Testis (tissue), 3 donors: ENCODE data around the gene FAM81A. TPM values are rescaled to one million over a fixed set of nuclear protein-coding genes. Genes with fewer than 3 reads are reported as not detected.
"Not testable (repeated sequence)": the region's sequence is repeated elsewhere in the genome, so short reads cannot be mapped to it uniquely, and the experiment has no call there.

Experiments used
- DNase-seq: peaks from one replicate; pipeline ENCODE4 v3.0.0-alpha.2; 2019
- H3K27ac ChIP-seq, 2 donors: fragments of 200-600 bp; sonication (generic); one replicate each; pipeline ENCODE4 v1.5.1; 2019
- H3K27me3 ChIP-seq: fragments of 200-600 bp; sonication (generic); one replicate; pipeline ENCODE4 v1.5.1; 2019
- H3K36me3 ChIP-seq: fragments of 200-600 bp; sonication (generic); one replicate; pipeline ENCODE4 v1.5.1; 2017; ENCODE audit warnings: low read depth; ENCODE audit errors: missing control alignments
- H3K4me1 ChIP-seq: fragments of 200-600 bp; sonication (generic); one replicate; pipeline ENCODE4 v1.5.1; 2019
- H3K4me3 ChIP-seq, 2 donors: fragments of 200-600 bp; sonication (generic); one replicate each; pipeline ENCODE4 v1.5.1; 2017 to 2019
- H3K9me3 ChIP-seq: fragments of 200-600 bp; sonication (generic); one replicate; pipeline ENCODE4 v1.5.1; 2017
- POLR2A ChIP-seq: fragments of 450-650 bp; IDR thresholded peaks from one replicate; pipeline ENCODE4 v1.6.1; 2017; ENCODE audit warnings: antibody characterized with exemption, mild to moderate bottlenecking, moderate library complexity
- WGBS, 2 donors: methylation state at CpG; one replicate each; pipeline ENCODE4 v1.1.5; 2018; 5-methylcytosine and 5-hydroxymethylcytosine counted together
- intact Hi-C: fragments of 100-400 bp; cut with DNase I; formaldehyde crosslinking; loops from one replicate; pipeline ENCODE4 v1.15.1; 2023; ENCODE audit warnings: low total_unique reads
- polyA plus RNA-seq: library from polyadenylated mRNA; stranded (reverse); fragments of 350-450 nt; fragmentation: Illumina TruSeq; extraction: RNeasy Lipid Tissue Mini Kit (QIAGEN cat#74804); gene quantifications from one replicate; pipeline ENCODE4 v1.2.3, GENCODE V29; 2014; ENCODE audit warnings: low read depth, low replicate concordance; ENCODE audit not compliant: insufficient read depth
- total RNA-seq, 2 donors: library from RNA; depleted of rRNA; stranded (reverse); fragments of >200 nt; gene quantifications; one replicate each; pipeline ENCODE4 v1.2.3, GENCODE V29; 2016
- TF ChIP-seq, protein P1 (sequence below), 3 experiments: fragments of 450-650 bp in 2 of 3; fragments of 200-600 bp in 1 of 3; sonication (generic) in 1 of 3; IDR thresholded peaks; one replicate each; pipeline ENCODE4 v1.5.1; 2016 to 2019; ENCODE audit warnings: antibody characterized with exemption in 3 of 3, mild to moderate bottlenecking in 2 of 3, moderate library complexity in 1 of 3

Gene FAM81A
- total and polyA plus RNA-seq, 3 donors from 2014 or later, result 4.4 to 5.6 (median 5.1) TPM

DNA sequence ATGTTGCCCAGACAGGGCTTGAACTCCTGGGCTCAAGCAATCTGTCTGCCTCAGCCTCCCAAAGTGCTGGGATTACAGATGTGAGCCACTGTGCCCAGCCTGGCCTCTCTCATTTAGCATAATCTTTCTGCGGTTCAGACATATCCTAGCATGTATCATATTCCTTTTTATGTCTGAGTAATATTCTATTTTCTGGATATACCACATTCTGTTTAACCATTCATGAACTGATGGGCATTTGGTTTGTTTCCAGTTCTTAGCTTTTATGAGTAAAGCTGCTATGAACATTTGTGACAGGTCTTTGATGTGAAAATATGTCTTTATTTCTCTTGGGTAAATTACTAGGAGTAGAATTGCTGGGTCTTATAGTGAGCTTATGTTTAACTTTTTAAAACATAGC, 23.5 kb downstream of the FAM81A start:
- Histone ChIP-seq H3K9me3 (no peaks in the 10 kb centered on the region), H3K27ac (no peak overlapping the region), H3K4me3 (no peak overlapping the region), H3K36me3 (no peaks in the 10 kb centered on the region), H3K27me3 (no peaks in the 10 kb centered on the region), H3K4me1 (no peaks in the 10 kb centered on the region)
- TF ChIP-seq, protein P1, sequence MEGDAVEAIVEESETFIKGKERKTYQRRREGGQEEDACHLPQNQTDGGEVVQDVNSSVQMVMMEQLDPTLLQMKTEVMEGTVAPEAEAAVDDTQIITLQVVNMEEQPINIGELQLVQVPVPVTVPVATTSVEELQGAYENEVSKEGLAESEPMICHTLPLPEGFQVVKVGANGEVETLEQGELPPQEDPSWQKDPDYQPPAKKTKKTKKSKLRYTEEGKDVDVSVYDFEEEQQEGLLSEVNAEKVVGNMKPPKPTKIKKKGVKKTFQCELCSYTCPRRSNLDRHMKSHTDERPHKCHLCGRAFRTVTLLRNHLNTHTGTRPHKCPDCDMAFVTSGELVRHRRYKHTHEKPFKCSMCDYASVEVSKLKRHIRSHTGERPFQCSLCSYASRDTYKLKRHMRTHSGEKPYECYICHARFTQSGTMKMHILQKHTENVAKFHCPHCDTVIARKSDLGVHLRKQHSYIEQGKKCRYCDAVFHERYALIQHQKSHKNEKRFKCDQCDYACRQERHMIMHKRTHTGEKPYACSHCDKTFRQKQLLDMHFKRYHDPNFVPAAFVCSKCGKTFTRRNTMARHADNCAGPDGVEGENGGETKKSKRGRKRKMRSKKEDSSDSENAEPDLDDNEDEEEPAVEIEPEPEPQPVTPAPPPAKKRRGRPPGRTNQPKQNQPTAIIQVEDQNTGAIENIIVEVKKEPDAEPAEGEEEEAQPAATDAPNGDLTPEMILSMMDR (IDR thresholded peaks at IDR 0.05), result no peak
- DNase-seq, result no peak
- 96 to 100% methylated on average over 1 of the region's 1 CpG for WGBS, 2 donors
- intact Hi-C loops, result no loop called here

DNA sequence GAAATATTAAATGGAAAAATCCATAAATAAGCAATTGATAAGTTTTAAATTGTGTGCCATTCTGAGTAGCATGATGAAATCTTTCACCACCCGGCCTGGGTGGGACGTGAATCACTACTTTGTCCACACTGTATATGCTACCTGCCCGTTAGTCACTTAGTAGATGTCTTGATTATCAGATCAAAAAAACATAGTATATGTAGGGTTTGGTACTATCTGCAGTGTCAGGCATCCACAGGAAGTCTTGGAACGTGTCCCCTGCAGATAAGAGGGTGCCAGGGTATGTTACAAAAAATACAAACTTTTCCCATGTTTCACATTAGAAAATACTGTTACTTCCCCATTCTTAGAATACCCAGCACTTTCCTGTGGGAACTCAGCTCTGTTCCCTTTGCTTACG, 35.2 kb downstream of the FAM81A start:
- Histone ChIP-seq H3K27me3 (no peaks in the 10 kb centered on the region), H3K4me1 (no peaks in the 10 kb centered on the region), H3K4me3 (no peak overlapping the region), H3K27ac (no peak overlapping the region), H3K36me3 (no peaks in the 10 kb centered on the region), H3K9me3 (no peaks in the 10 kb centered on the region)
- 77 to 82% methylated on average over 5 of the region's 5 CpGs for WGBS, 2 donors
- no peak for DNase-seq
- intact Hi-C loops, result no loop called here
- TF ChIP-seq, protein P1 (IDR thresholded peaks at IDR 0.05), result no peak
- TF ChIP-seq POLR2A, result no peak

DNA sequence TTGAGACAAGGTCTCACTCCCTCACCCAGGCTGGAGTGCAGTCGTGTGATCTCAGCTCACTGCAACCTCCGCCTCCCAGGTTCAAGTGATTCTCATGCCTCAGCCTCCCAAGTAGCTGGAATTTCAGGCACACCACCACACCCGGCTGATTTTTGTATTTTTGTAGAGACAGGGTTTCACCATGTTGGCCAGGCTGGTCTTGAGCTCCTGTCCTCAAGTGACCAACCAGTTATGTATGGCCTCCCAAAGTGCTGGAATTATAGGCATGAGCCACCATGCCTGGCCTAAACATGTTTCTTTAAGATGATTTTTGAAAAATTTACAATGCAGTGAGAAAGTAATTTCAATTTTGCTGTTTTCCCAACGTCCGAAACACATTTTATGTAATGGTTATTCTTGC, 37.2 kb downstream of the FAM81A start:
- WGBS, 2 donors, result 91 to 93% methylated on average over 5 of the region's 5 CpGs
- DNase-seq, H3K9me3 ChIP-seq, H3K27me3 ChIP-seq, intact Hi-C loops, H3K27ac ChIP-seq, H3K4me1 ChIP-seq, H3K4me3 ChIP-seq, H3K36me3 ChIP-seq: not testable (repeated sequence)

DNA sequence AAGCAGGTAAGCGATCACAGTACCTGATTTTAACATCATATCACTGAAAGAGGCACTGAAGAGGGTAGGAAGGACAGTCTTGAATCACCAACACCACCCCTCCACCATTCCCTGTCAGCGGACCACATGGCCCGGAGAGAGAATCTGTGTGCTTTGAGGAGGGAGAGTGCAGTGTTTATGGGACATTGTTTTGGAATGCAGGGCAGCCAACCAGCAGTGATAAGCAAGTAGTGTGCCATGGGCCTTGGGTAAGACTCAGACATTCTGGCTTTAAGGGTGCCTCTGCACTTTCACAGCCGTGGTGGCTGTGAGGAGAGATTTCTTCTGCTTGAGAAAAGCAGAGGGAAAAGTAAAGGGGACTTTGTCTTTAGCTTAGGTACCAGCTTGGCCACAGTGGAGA, 46.4 kb downstream of the FAM81A start:
- Histone ChIP-seq H3K36me3 (no peaks in the 10 kb centered on the region), H3K9me3 (no peaks in the 10 kb centered on the region), H3K4me1 (no peaks in the 10 kb centered on the region), H3K4me3 (no peak overlapping the region), H3K27ac (no peak overlapping the region), H3K27me3 (no peaks in the 10 kb centered on the region)
- intact Hi-C loops, result no loop called here
- no peak for DNase-seq
- WGBS, 2 donors, result 84 to 91% methylated on average over 4 of the region's 4 CpGs
- TF ChIP-seq POLR2A, result no peak
- TF ChIP-seq, protein P1 (IDR thresholded peaks at IDR 0.05), result no peak

DNA sequence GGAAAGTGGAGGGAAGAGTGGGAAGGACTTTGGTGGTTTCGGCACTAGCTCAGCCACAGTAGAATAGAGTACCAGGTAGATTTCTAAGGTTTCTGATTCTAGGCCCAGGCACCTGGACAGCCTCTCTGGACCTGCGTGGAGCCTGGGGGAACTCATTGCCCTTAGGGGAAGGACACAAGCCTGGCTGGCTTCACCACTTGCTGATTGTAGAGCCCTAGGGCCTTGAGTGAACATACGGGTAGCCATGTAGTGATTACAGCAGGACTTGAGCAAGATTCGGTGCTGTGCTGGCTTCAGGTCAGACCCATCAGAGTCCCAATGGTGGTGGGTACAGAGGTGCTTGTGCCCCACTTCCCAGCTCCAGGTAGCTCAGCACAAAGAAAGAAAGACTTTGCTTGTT, 47.0 kb downstream of the FAM81A start:
- H3K36me3 ChIP-seq, result no peaks in the 10 kb centered on the region
- TF ChIP-seq, protein P1 (IDR thresholded peaks at IDR 0.05), result no peak
- TF ChIP-seq POLR2A, result no peak
- DNase-seq, result no peak
- no peaks in the 10 kb centered on the region for H3K4me1 ChIP-seq
- 83 to 87% methylated on average over 4 of the region's 4 CpGs for WGBS, 2 donors
- H3K9me3 ChIP-seq, result no peaks in the 10 kb centered on the region
- H3K27me3 ChIP-seq, result no peaks in the 10 kb centered on the region
- intact Hi-C loops, result no loop called here
- H3K27ac ChIP-seq, result no peak overlapping the region
- H3K4me3 ChIP-seq, result no peak overlapping the region

DNA sequence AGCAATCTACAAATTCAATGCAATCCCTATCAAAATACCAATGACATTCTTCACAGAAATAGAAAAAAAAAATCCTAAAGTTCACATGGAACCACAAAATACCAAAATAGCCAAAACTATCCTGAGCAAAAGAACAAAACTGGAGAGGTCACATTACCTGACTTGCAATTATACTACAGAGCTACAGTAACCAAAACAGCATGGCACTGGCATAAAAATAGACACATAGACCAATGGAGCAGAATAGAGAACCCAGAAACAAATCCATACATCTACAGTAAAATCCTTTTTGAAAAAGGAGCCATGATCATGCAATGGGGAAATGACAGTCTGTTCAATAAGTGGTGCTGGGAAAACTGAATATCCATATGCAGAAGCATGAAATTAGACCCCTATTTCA, 51.5 kb downstream of the FAM81A start:
- H3K27ac ChIP-seq, DNase-seq, H3K27me3 ChIP-seq, H3K4me1 ChIP-seq, H3K36me3 ChIP-seq, intact Hi-C loops, H3K4me3 ChIP-seq, H3K9me3 ChIP-seq: not testable (repeated sequence)
